Esophagus (tissue), 2 donors: ENCODE measurements around the gene RETREG1. TPM values are rescaled to one million over a fixed set of nuclear protein-coding genes. Genes with fewer than 3 reads are reported as not detected.
A peak's percentile ranks its signal among the peaks of the same experiment; 100 is the strongest.

Source experiments
- H3K27ac ChIP-seq, 2 donors: one replicate each; pipeline ENCODE4 v1.5.1; 2013; ENCODE audit warnings: low read depth in 2 of 2, mild to moderate bottlenecking in 2 of 2, inconsistent platforms in 1 of 2, low read length in 1 of 2, moderate library complexity in 1 of 2
- H3K27me3 ChIP-seq, 2 donors: one replicate each; pipeline ENCODE4 v1.6.1; 2013; ENCODE audit warnings: low read length in 2 of 2, control low read depth in 1 of 2, mild to moderate bottlenecking in 1 of 2; ENCODE audit not compliant: insufficient read depth in 2 of 2, control insufficient read depth in 1 of 2
- H3K36me3 ChIP-seq, 2 donors: one replicate each; pipeline ENCODE4 v1.6.1; 2013; ENCODE audit warnings: low read length in 1 of 2; ENCODE audit not compliant: control insufficient read depth in 2 of 2, insufficient read depth in 2 of 2
- H3K4me1 ChIP-seq, 2 donors: one replicate each; pipeline ENCODE4 v1.6.1; 2013; ENCODE audit warnings: low read length in 1 of 2; ENCODE audit not compliant: control insufficient read depth in 2 of 2, insufficient read depth in 2 of 2
- H3K4me3 ChIP-seq, 2 donors: one replicate each; pipeline ENCODE4 v1.5.1; 2013; ENCODE audit warnings: low read length in 2 of 2, mild to moderate bottlenecking in 2 of 2, low read depth in 1 of 2, moderate library complexity in 1 of 2
- H3K9me3 ChIP-seq, 2 donors: one replicate each; pipeline ENCODE4 v1.6.1; 2013; ENCODE audit warnings: mild to moderate bottlenecking in 2 of 2, low read depth in 1 of 2, low read length in 1 of 2, moderate library complexity in 1 of 2; ENCODE audit not compliant: control insufficient read depth in 2 of 2, insufficient read depth in 1 of 2
- WGBS, 2 donors: extraction: QIAGEN DNeasy Blood & Tissue Kit; methylation state at CpG; one replicate each; pipeline ENCODE4 v1.1.7; 2013; 5-methylcytosine and 5-hydroxymethylcytosine counted together
- polyA plus RNA-seq, 2 donors: library from polyadenylated mRNA; stranded (reverse); fragments of 200-250 nt; gene quantifications; one replicate each; pipeline ENCODE4 v1.2.3, GENCODE V29; 2013
- donor health status: healthy with polysubstance abuse.
- donor health status: Bipolar disorder and iron deficiency.

The RETREG1 gene
- polyA plus RNA-seq, 2 donors, result 1.0 TPM

DNA sequence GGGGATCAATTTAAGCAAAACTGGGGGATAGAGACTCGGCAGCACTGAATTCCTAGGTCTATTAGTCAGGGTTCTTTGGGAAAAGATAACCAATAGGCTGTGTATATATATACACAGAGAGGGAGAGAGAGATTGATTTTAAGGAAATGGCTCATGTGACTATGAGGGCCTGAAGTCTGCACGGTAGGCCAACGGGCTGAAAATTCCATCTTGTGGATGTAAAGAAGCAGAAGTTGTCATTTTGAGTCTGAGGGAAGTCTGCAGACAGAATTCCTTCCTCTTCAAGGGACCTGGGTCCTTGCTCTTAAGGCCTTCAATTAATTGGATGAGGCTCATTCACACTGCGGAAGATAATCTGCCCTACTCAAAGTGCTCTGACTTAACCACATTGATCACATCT lies 91.1 kb downstream of the RETREG1 start:
- no peak overlapping the region for H3K4me3 ChIP-seq
- H3K4me1 ChIP-seq, result no peaks in the 10 kb centered on the region
- H3K27ac ChIP-seq, result no peak overlapping the region
- no peaks in the 10 kb centered on the region for H3K36me3 ChIP-seq
- WGBS, 2 donors, result 78% methylated on average over 4 of the region's 4 CpGs
- no peaks in the 10 kb centered on the region for H3K9me3 ChIP-seq
- H3K27me3 ChIP-seq, result no peaks in the 10 kb centered on the region

DNA sequence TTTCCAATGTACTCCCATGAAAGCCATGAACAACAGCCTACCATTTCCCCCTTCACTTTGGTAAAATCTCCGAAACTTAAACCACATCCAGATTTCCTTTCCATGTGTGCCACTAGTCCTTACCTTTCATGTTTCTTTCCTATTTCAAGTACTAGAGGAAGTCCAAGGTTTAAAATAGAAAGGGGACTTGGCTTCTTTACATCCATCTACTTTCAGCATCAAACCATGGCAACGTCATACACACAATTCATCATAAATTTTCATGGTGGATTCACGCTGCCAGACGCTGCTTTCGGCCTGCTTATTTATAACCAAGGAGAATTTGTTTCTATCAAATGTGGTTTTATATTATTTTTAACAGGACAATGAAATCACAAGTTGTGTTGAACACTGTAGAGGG lies 92.5 kb downstream of the RETREG1 start:
- peaks cover 0 to 2% of the 10 kb centered on the region in 2 donors for H3K9me3 ChIP-seq
- no peak overlapping the region for H3K27ac ChIP-seq

DNA sequence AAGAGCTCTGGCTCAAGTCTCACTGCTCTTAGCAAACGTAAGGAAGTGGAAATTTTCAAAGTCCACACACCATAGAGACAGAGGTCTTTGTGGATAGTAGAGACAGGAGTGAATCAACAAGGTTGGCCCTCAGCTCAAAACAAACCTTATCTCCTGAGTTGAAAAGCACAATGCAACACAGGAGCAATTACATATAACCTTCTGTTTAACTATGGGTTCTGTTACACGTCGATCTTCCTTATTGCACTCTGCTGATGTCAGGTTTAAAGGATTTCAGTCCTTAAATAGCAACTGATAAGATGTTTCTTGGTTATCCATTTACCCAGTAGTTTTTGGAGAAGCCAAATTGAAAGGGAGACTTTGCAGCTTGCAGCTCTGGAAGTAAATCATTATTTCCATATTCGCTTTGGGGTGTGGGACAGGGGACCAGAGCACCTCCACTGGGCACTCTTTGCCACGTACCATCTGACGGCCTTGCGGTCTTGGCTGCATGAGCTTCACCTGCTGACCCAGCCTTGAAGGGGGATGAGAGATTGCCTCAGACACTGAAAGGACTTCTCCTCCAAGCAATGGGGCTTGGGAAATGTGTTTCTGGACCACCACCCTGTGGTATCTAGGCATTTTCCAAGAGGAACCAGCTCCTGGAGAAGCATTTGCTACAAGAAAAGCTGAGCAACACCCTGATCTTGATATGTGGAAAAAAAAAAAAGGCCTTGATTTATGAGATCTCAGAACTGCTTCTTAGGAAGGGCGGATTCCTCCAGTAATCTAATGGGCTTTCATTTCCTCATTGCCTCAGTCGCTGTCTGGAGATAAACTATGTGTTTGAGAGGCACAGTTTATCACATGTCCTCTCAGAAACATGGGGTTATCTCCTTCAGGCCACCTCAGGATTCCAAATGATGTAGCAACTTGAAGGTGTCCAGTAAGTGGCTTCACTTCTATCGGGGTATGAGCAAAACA lies 95.0 kb downstream of the RETREG1 start:
- Histone ChIP-seq H3K27ac (no peak overlapping the region), H3K9me3 (peaks cover 0 to 2% of the 10 kb centered on the region in 2 donors), H3K4me1 (peaks cover 0 to 4% of the 10 kb centered on the region in 2 donors), H3K4me3 (no peak overlapping the region), H3K27me3 (no peaks in the 10 kb centered on the region), H3K36me3 (no peaks in the 10 kb centered on the region)
- 70 to 90% methylated on average over 10 of the region's 10 CpGs for WGBS, 2 donors

More for the DNA sequence above, 92.5 kb downstream of the RETREG1 start:
- peaks cover 0 to 4% of the 10 kb centered on the region in 2 donors for H3K4me1 ChIP-seq
- H3K27me3 ChIP-seq, result no peaks in the 10 kb centered on the region
- H3K36me3 ChIP-seq, result no peaks in the 10 kb centered on the region
- no peak overlapping the region for H3K4me3 ChIP-seq
- WGBS, 2 donors, result 75 to 88% methylated on average over 5 of the region's 5 CpGs

DNA sequence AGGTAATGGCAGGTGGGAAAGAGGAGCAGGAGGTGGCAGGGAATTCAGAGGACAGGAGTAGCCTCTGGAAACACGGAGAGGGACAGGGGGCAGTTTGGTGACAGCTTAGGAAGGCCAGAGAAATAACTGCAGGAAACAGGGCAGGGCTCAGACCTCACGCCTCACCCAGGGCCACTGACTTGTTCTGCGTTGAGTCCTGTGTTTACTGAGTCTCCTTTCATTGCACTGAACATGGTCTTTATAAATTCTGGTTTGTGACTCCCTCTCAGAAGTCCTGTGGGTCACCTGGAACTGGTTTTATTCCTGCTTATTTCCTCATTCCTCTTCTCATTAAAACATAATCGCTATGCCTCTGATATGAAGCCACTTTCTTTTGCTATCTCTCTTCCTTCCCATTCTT lies 96.0 kb downstream of the RETREG1 start:
- Histone ChIP-seq H3K4me1 (peaks cover 0 to 4% of the 10 kb centered on the region in 2 donors), H3K4me3 (no peak overlapping the region), H3K36me3 (no peaks in the 10 kb centered on the region), H3K27me3 (no peaks in the 10 kb centered on the region), H3K27ac (no peak overlapping the region), H3K9me3 (peaks cover 0 to 2% of the 10 kb centered on the region in 2 donors)
- 64 to 81% methylated on average over 4 of the region's 4 CpGs for WGBS, 2 donors

DNA sequence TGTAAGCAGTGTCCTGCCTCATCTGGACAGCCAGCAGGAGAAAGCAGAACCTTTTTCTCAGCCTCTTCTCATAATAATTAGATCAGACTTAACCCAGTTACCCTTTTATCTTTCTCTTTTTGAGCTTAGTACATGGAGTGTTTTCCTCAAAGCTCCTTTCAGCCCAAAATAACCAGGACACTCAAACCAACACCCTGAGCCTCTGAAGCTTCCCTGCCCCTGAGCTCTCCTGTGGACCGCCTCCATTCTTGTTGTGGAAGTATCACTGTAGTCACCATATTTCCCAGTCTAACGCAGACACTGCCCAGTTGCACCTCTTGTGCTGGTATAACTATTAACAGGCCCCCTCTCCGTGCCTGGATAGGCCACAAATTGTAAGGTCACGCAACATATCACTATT lies 97.4 kb downstream of the RETREG1 start:
- peaks cover 0 to 2% of the 10 kb centered on the region in 2 donors for H3K9me3 ChIP-seq
- H3K27ac ChIP-seq, result no peak overlapping the region
- peaks cover 0 to 4% of the 10 kb centered on the region in 2 donors for H3K4me1 ChIP-seq
- no peaks in the 10 kb centered on the region for H3K27me3 ChIP-seq
- H3K36me3 ChIP-seq, result no peaks in the 10 kb centered on the region
- WGBS, 2 donors, result 91 to 93% methylated on average over 4 of the region's 4 CpGs
- no peak overlapping the region for H3K4me3 ChIP-seq

DNA sequence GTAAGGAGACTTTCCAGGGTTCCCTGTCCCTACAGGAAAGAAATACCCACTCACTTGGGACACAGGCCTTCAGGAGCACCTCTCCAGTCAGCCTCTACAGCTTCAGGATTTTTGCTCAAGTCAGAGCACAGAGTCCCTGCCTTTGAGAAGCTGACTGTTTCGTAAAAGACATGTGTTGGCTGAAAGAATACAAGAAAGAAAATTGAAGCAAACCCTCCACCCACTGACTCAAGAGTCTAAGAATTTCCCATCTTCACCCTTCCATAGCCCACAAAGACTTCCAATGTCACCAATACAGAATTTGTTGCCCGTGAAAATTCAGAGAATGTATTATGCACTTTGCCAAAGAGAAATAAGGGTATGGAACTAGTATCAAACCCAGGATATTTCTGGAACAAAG lies 98.2 kb downstream of the RETREG1 start:
- peaks cover 0 to 4% of the 10 kb centered on the region in 2 donors for H3K4me1 ChIP-seq
- 82 to 87% methylated on average over 2 of the region's 2 CpGs for WGBS, 2 donors
- H3K4me3 ChIP-seq, result no peak overlapping the region
- H3K27ac ChIP-seq, result no peak overlapping the region
- H3K9me3 ChIP-seq, result peaks cover 0 to 2% of the 10 kb centered on the region in 2 donors
- H3K27me3 ChIP-seq, result no peaks in the 10 kb centered on the region
- no peaks in the 10 kb centered on the region for H3K36me3 ChIP-seq

DNA sequence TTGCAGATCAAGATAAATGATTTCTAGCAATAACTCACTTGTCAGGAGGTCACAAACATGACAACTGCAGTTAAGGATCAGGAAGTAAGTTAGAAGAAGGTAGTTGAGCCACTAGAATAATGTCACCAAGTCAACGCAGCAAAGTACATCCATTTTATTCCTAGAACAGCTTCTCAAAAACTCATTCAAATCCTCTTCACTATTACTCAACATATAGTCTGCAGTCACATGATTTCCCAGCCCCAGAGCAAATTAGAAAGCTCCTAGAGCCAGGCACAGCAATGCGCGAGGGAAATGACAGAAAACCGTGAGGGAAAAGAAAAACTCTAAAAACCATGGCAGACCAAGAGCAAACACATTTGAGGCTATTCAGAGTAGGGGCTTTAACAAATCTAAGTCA lies 101.3 kb downstream of the RETREG1 start:
- 49 to 81% methylated on average over 4 of the region's 4 CpGs for WGBS, 2 donors
- no peak overlapping the region for H3K4me3 ChIP-seq
- H3K4me1 ChIP-seq, result peaks cover 0 to 4% of the 10 kb centered on the region in 2 donors
- H3K27me3 ChIP-seq, result no peaks in the 10 kb centered on the region
- peaks cover 0 to 2% of the 10 kb centered on the region in 2 donors for H3K9me3 ChIP-seq
- H3K36me3 ChIP-seq, result no peaks in the 10 kb centered on the region
- no peak overlapping the region for H3K27ac ChIP-seq

DNA sequence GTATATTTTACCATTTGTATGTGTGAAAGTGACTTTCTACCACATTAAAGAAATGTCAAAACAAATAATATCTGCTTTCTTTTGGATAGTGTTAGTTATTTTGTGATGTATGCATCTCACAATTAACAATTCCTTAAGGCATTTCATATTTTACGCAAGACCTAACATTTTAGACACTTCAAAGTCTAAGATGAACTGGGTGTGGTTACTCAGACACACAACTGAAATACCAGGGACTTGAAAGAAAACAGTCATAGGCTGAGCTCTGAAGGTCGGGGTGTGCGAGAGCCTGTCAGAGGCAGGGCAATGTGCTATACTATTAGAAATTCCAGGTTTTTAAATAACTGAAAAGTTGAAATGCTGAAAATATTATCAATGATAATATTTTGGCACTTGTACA lies 106.7 kb downstream of the RETREG1 start:
- Histone ChIP-seq H3K27ac (no peak overlapping the region), H3K4me3 (no peak overlapping the region), H3K9me3 (no peaks in the 10 kb centered on the region), H3K4me1 (peaks cover 0 to 2% of the 10 kb centered on the region in 2 donors), H3K36me3 (no peaks in the 10 kb centered on the region), H3K27me3 (no peaks in the 10 kb centered on the region)
- WGBS, 2 donors, result 62 to 73% methylated on average over 3 of the region's 3 CpGs

DNA sequence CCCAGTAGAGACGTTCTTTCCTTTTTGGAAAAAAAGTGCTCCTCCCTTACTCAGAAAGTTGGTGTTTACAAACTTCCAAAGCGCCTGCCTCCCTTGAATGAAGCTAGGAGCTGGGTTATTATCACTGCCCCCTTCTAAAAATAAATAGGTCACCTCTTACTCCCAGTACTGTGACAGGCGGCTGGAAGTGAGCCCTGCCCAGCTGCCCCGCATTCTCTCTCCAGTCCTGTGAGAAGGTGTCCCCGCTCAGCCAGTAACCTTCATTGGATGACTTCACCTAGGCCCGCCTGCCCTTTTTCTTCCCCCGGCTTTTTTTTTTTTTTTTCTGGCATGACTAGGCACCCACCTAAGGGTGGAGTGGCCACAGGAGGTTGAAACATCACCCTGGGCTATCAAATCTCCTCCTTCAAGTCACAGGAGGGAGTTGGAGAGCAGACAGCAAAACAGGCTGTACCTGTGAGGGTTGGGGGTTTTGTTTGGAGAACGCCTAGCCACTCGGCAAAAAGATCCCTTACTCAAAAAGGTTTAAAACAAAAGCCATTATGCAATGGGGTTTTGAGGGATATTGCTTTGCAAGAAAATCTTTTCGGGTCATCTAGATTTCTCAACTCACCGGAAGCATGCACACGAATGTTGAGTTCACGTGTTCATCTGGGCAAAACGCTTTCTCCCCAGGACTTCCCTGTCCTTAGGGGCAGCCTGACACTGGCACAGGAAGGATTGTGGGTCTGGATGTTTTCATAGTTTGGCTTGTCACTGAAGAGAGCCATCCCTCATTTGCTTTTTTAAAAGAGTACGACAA lies 107.9 kb downstream of the RETREG1 start:
- no peaks in the 10 kb centered on the region for H3K9me3 ChIP-seq
- no peaks in the 10 kb centered on the region for H3K27me3 ChIP-seq
- H3K27ac ChIP-seq, result peak overlapping the region in 1 of 2 donors; percentile 9
- H3K36me3 ChIP-seq, result no peaks in the 10 kb centered on the region
- peaks cover 0 to 2% of the 10 kb centered on the region in 2 donors for H3K4me1 ChIP-seq
- 37 to 46% methylated on average over 15 of the region's 15 CpGs for WGBS, 2 donors
- no peak overlapping the region for H3K4me3 ChIP-seq
